OCI-LY1 (cell line): ENCODE data around the gene MYO1E.

Experiments
- H2AFZ ChIP-seq: fragments of 200-600 bp; sonication (generic), shearing (Covaris generic); 2 replicates; pipeline ENCODE4 v1.6.0; 2014; ENCODE audit warnings: antibody characterized with exemption, mild to moderate bottlenecking, low read length
- H3F3A ChIP-seq: fragments of 200-600 bp; sonication (generic), shearing (Covaris generic); 2 replicates; pipeline ENCODE4 v1.6.0; 2014; ENCODE audit warnings: mild to moderate bottlenecking, antibody characterized with exemption, low read length, moderate library complexity; ENCODE audit not compliant: insufficient read depth
- H3K27ac ChIP-seq: fragments of 200-600 bp; sonication (generic); 2 replicates; pipeline ENCODE4 v1.5.1; 2014; ENCODE audit warnings: low read length, mixed run types, mild to moderate bottlenecking, low read depth; ENCODE audit not compliant: poor library complexity, severe bottlenecking
- H3K27me3 ChIP-seq: fragments of 200-600 bp; sonication (generic); 2 replicates; pipeline ENCODE4 v1.6.0; 2014; ENCODE audit warnings: antibody characterized with exemption, mild to moderate bottlenecking, low read length, moderate library complexity; ENCODE audit not compliant: insufficient read depth
- H3K36me3 ChIP-seq: fragments of 200-600 bp; sonication (generic); 2 replicates; pipeline ENCODE4 v1.6.1; 2014; ENCODE audit warnings: mild to moderate bottlenecking, antibody characterized with exemption, low read length, moderate library complexity, mixed read lengths; ENCODE audit not compliant: insufficient read depth
- H3K4me1 ChIP-seq: fragments of 200-600 bp; sonication (generic); 2 replicates; pipeline ENCODE4 v1.5.1; 2014; ENCODE audit warnings: mild to moderate bottlenecking, low read length, moderate library complexity; ENCODE audit not compliant: insufficient read depth, severe bottlenecking
- H3K4me2 ChIP-seq: fragments of 200-600 bp; sonication (generic), shearing (Covaris generic); 2 replicates; pipeline ENCODE4 v1.6.1; 2014; ENCODE audit warnings: low read length
- H3K4me3 ChIP-seq: fragments of 200-600 bp; sonication (generic); 2 replicates; pipeline ENCODE4 v1.5.1; 2014; ENCODE audit warnings: low read length, low read depth, mild to moderate bottlenecking, mixed read lengths; ENCODE audit not compliant: poor library complexity, severe bottlenecking
- H3K79me2 ChIP-seq: fragments of 200-600 bp; shearing (Covaris generic); 2 replicates; pipeline ENCODE4 v1.6.1; 2016; ENCODE audit warnings: mixed run types, low read length, mixed read lengths; ENCODE audit not compliant: insufficient read depth
- H3K9ac ChIP-seq: fragments of 200-600 bp; sonication (generic), shearing (Covaris generic); 2 replicates; pipeline ENCODE4 v1.6.1; 2014; ENCODE audit warnings: mild to moderate bottlenecking, low read length, mixed read lengths
- H3K9me2 ChIP-seq: fragments of 200-600 bp; sonication (generic), shearing (Covaris generic); 2 replicates; pipeline ENCODE4 v1.6.1; 2014; ENCODE audit warnings: low read depth, mild to moderate bottlenecking, low read length, mixed read lengths
- H3K9me3 ChIP-seq: fragments of 200-600 bp; shearing (Covaris generic); 2 replicates; pipeline ENCODE4 v1.6.1; 2014; ENCODE audit warnings: low read length, mixed read lengths
- H4K20me1 ChIP-seq: fragments of 200-600 bp; sonication (generic), shearing (Covaris generic); 2 replicates; pipeline ENCODE4 v1.6.0; 2016; ENCODE audit warnings: mild to moderate bottlenecking, low read length; ENCODE audit not compliant: insufficient read depth
- EZH2 ChIP-seq: fragments of 200-600 bp; sonication (generic), shearing (Covaris generic); IDR thresholded peaks from 2 replicates; pipeline ENCODE4 v1.8.0; 2017; ENCODE audit warnings: borderline replicate concordance, mixed run types, mild to moderate bottlenecking, antibody characterized with exemption, low read length, moderate library complexity, mixed read lengths
- TF ChIP-seq, protein P1 (sequence below): fragments of 200-600 bp; sonication (generic), shearing (Covaris generic); IDR thresholded peaks from 2 replicates; pipeline ENCODE4 v1.5.1; 2017; ENCODE audit warnings: mild to moderate bottlenecking, antibody characterized with exemption, low read length, moderate library complexity, mixed read lengths

The MYO1E gene

DNA sequence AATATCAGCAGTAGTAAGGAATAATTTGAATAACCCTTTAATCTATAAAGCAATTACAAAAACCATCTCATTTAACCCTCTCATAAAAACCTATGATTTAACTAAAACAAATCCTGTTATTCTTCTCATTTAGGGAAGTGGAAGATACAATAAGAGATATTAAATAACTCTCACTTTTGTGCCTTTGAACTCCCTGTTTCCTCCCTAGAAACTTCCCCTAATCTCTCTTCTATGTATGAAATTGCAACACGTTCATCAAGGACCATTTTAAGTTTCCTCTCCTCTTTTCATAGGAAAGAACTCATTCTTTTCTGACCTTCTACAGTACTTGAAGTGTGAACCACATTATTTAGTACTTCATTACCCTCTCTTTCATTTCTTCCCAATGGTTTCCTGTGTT lies 46.5 kb upstream of the MYO1E start:
- Histone ChIP-seq H2AFZ (no peak overlapping the region), H3F3A (no peaks in the 10 kb centered on the region), H3K9me3 (no peaks in the 10 kb centered on the region), H3K36me3 (peaks cover 12% of the 10 kb centered on the region), H3K9me2 (no peaks in the 10 kb centered on the region), H3K4me1 (peaks cover 61% of the 10 kb centered on the region), H3K9ac (no peak overlapping the region), H3K4me2 (no peak overlapping the region), H3K4me3 (no peak overlapping the region), H3K27ac (peak overlapping the region; percentile 45), H3K79me2 (no peaks in the 10 kb centered on the region; the same call in 1 of the 2 replicates), H4K20me1 (no peaks in the 10 kb centered on the region), H3K27me3 (no peaks in the 10 kb centered on the region)
- no peak for TF ChIP-seq EZH2
- TF ChIP-seq, protein P1, sequence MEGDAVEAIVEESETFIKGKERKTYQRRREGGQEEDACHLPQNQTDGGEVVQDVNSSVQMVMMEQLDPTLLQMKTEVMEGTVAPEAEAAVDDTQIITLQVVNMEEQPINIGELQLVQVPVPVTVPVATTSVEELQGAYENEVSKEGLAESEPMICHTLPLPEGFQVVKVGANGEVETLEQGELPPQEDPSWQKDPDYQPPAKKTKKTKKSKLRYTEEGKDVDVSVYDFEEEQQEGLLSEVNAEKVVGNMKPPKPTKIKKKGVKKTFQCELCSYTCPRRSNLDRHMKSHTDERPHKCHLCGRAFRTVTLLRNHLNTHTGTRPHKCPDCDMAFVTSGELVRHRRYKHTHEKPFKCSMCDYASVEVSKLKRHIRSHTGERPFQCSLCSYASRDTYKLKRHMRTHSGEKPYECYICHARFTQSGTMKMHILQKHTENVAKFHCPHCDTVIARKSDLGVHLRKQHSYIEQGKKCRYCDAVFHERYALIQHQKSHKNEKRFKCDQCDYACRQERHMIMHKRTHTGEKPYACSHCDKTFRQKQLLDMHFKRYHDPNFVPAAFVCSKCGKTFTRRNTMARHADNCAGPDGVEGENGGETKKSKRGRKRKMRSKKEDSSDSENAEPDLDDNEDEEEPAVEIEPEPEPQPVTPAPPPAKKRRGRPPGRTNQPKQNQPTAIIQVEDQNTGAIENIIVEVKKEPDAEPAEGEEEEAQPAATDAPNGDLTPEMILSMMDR, result no peak

GRCh38 chr15:59416816-59417215 lies 44.1 kb upstream of the MYO1E start:
- TF ChIP-seq, protein P1, result no peak
- TF ChIP-seq EZH2, result no peak
- Histone ChIP-seq H3F3A (peaks cover 9% of the 10 kb centered on the region; the same call in 1 of the 2 replicates), H3K4me3 (no peak overlapping the region), H3K79me2 (no peaks in the 10 kb centered on the region; the same call in 1 of the 2 replicates), H3K4me2 (no peak overlapping the region), H3K9ac (no peak overlapping the region), H4K20me1 (no peaks in the 10 kb centered on the region), H3K36me3 (peaks cover 9% of the 10 kb centered on the region), H3K27me3 (no peaks in the 10 kb centered on the region), H3K4me1 (peaks cover 81% of the 10 kb centered on the region), H3K9me2 (no peaks in the 10 kb centered on the region), H3K27ac (no peak overlapping the region), H3K9me3 (no peaks in the 10 kb centered on the region), H2AFZ (no peak overlapping the region)

DNA sequence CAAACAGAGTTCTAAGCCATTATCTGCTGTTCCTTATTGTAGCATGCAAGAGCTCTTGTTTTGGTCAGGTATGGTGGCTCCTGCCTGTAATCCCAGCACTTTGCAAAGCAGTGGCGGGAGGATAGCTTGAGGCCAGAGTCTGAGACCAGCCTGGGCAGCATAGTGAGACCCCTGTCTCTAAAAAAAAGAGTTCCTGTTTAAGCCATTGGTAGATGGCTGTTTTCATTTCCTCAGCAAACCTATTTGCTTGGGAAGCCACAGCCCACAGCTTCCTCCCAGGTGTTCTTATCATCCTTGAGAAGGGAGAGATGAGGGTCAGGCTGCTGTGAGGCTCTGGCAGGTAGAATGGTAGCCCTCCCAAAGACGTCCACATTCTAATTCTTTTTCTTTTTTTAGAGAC lies 40.9 kb upstream of the MYO1E start:
- H3K79me2 ChIP-seq, result no peaks in the 10 kb centered on the region
- no peaks in the 10 kb centered on the region for H3K9me2 ChIP-seq
- H3K4me1 ChIP-seq, result peaks cover 95% of the 10 kb centered on the region
- peak overlapping the region; percentile 52 for H3K9ac ChIP-seq
- H2AFZ ChIP-seq, result no peak overlapping the region
- H3K9me3 ChIP-seq, result no peaks in the 10 kb centered on the region
- peak overlapping the region; percentile 65 for H3K4me2 ChIP-seq
- peak overlapping the region; percentile 27 for H3K4me3 ChIP-seq
- peak overlapping the region; percentile 98 for H3K27ac ChIP-seq
- no peaks in the 10 kb centered on the region for H3K27me3 ChIP-seq
- H3K36me3 ChIP-seq, result peaks cover 7% of the 10 kb centered on the region; the same call in 1 of the 2 replicates
- no peaks in the 10 kb centered on the region for H4K20me1 ChIP-seq
- no peak for TF ChIP-seq EZH2
- TF ChIP-seq, protein P1, result no peak
- peaks cover 14% of the 10 kb centered on the region; the same call in 1 of the 2 replicates for H3F3A ChIP-seq
